GM12892 (cell line): ENCODE data around the gene VPS35L.

Experiments
- POLR2A ChIP-seq: IDR thresholded peaks from 2 replicates; pipeline ENCODE4 v1.6.1; 2011; ENCODE audit warnings: low read depth, low read length, control low read depth
- POLR2AphosphoS5 ChIP-seq: IDR thresholded peaks from 2 replicates; pipeline ENCODE4 v1.6.1; 2011; ENCODE audit warnings: low read depth, low read length, control low read depth

- no peak for TF ChIP-seq POLR2A
- no peak for TF ChIP-seq POLR2AphosphoS5
Measured at GRCh38 chr16:19524356-19524615, 31.2 kb upstream of the VPS35L start.
